GM13976 (cell line): ENCODE measurements around the gene CSNK2B.

Experiments
- DNase-seq: peaks from one replicate; pipeline ENCODE4 v3.0.0; 2012; ENCODE audit warnings: low spot score
- in situ Hi-C: fragments of 300-500 bp; cut with MboI; formaldehyde crosslinking; loops from one replicate; pipeline ENCODE4 v1.12.0; 2022; ENCODE audit warnings: low sequenced_read_pairs, mixed read lengths, inconsistent platforms; ENCODE audit not compliant: unreplicated experiment
- TF ChIP-seq, protein P1 (sequence below): IDR thresholded peaks from 2 replicates; pipeline ENCODE4 v1.5.1; 2012; ENCODE audit warnings: borderline replicate concordance, mild to moderate bottlenecking; ENCODE audit not compliant: insufficient read depth; ENCODE audit errors: extremely low read depth, missing control alignments, control extremely low read depth

The CSNK2B gene

DNA sequence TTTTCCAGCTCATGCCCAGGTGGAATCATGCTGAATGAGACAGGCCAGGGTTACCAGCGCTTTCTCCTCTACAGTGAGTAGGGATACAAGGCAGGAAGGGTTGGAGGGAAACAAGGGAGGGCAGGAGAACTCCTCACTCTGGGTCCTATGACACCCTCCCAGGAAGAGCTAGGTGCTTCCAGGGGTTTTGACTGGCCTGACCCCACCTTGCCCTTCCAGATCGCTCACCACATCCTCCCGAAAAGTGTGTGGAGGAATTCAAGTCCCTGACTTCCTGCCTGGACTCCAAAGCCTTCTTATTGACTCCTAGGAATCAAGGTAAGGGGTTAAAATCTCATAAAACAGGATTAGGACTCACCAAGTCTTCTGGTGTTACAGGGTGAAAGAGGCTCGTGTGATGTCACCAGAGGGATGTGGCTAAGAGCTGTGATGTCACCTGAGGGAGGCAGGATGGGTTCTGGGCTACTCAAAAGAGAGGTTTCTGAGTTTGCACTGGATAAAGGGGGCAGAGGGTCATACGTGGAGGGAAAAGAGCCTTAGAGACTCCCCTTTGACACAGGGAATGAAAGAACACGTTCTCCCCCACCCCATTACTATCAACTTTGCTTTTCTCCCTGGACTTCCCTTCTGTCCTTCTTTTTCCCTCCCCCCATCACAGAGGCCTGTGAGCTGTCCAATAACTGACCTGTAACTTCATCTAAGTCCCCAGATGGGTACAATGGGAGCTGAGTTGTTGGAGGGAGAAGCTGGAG, 8.3 kb upstream of the CSNK2B start:
- in situ Hi-C loops: no loop called here
- TF ChIP-seq, protein P1, sequence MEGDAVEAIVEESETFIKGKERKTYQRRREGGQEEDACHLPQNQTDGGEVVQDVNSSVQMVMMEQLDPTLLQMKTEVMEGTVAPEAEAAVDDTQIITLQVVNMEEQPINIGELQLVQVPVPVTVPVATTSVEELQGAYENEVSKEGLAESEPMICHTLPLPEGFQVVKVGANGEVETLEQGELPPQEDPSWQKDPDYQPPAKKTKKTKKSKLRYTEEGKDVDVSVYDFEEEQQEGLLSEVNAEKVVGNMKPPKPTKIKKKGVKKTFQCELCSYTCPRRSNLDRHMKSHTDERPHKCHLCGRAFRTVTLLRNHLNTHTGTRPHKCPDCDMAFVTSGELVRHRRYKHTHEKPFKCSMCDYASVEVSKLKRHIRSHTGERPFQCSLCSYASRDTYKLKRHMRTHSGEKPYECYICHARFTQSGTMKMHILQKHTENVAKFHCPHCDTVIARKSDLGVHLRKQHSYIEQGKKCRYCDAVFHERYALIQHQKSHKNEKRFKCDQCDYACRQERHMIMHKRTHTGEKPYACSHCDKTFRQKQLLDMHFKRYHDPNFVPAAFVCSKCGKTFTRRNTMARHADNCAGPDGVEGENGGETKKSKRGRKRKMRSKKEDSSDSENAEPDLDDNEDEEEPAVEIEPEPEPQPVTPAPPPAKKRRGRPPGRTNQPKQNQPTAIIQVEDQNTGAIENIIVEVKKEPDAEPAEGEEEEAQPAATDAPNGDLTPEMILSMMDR: no peak
- no peak for DNase-seq

DNA sequence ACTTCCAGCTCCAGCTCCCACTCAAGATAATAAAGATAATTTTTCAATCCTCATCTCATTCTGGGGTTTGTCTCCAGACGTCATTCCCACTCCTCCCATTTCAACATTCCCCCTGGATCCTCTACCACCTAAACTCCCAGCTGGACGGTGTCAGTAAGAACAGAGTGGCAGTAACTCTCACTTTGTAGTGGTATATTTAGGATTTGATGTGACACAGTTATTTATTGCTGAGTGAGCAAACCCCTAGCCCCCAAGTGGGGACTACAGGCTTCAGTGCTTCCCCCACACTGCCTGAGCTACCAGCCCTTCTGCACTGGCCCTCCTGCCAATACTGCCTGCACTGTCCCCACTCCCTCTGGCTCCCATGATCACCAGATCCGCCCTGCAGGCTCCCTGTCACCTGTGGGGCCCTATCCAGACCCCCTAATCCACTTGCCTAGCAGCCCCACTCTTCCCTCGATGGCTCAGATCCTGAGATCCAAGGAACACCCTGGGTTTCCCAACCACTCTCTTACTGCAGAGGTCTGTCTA, 7.7 kb upstream of the CSNK2B start:
- in situ Hi-C loops: no loop called here
- DNase-seq: no peak
- TF ChIP-seq, protein P1: no peak

DNA sequence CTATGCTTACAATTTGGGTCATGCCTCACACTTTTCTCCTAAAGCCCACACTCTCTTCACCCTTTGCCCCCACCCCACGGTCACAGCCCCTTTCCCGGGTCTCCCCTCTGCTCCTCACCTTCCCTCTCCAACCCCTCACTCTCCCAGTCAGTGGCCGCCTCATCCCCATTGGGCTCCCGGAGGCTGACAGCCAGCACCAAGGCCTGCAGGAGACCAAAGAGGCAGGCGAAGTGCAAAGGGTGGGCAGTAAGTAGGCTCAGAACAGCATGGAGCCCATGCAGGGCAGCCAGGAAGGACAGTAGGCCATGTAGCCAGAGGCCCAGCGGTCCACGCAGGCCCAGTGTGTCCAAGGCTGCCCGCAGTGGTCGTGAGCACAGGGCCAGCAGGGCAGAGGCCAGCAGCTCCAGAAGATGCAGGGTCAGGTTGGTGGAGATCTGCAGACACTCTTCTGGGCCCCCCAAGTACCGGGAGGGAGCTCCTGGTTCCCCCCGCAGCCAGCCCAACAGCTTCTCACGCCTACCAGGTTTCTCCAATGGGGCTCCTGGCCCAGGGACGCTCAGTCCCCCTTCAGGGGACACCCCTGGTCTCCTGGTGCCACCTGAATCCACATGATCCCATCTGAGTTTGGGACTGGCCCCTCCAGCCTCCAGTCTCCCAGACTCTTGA, 6.8 kb upstream of the CSNK2B start:
- no peak for DNase-seq
- TF ChIP-seq, protein P1: no peak
- in situ Hi-C loops: no loop called here

DNA sequence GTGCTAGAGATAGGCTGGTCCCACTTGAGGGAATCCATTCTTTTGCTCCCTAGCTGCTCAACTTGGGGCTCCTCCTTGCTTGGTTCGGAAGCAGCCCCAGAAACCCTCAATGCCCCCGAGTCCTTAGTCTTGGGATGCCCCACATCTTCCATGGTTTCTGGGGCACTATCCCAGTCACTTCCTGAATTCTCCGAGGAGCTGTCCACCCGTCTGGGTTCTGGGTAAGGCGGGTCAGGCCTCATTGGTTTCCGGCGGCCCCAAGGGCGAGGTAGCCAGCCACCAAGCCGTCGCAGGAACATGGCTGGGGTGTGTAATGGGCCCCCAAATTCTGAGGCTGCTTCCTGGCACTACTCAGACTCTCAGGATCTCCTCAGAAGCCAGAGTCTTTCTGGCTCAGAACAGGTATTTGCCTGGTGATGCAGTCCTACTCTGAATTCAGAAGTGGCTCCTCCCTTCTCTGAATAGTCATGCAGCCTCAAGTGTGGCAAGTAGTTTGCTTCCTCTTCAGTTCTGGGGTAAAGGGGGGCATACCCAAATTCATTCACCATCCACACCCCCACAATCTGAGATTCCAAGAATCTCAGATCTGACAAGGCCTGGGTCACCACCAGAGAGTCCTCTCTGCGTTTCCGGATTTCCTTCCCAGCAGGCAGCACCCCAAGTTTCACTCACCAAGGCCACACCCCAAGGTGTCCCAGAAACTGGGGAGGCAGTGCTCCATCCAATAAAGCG, 6.1 kb upstream of the CSNK2B start:
- TF ChIP-seq, protein P1: no peak
- in situ Hi-C loops: no loop called here
- no peak for DNase-seq

DNA sequence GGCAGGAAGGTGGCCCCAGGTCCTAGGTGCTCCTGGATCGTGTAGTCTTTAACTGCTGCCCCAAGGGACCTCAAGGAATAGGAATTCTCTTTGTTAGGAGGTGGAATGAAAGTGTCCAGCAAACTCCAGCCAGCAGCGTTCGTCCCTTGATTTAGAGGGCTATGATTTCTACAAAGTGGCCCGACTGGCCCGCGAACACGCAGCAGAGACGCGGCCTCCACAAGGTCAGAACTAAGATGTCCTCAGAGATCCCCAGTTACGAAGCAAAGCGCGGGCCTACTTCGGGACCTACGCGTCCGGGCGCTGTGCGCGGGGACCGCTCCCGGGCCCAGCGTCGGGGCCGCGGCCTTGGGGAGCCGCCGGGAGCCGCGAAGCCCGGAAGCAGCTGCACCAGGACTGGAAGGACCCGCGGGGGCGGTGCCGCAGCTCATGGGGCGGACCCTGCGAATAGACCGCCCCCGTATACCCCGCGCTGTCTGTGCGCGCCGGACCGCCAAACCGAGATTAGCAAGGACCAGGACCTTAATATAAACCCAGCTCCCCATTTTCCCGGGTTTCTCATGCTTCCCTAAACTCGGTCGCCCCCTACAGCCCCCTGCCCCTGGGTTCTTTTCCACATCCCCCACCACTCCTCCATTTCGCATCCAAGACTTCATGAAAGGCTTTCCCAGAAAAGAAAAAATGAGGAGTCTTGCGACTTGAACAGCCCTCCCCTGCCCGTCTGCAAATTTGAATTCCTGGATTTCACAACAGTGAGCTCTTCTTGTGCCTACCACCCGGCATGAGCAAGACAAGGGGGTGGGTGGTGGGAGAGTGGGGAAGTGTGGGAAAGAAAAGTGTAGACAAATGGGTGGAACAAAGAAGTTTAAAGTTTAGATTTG, 5.3 kb upstream of the CSNK2B start, which contains the start of gene C6orf47:
Gene C6orf47 (minus strand): TSS at position 398 of the 881 bp plus-strand sequence. CDS start 831 bp downstream, outside the sequence.
- in situ Hi-C loops: no loop called here
- TF ChIP-seq, protein P1: no peak
- peak; percentile 90 for DNase-seq
